HFF-Myc (cell line): ENCODE data around the gene SLC39A7.

Experiments used
- DNase-seq: peaks from one replicate; pipeline ENCODE4 v3.0.0-alpha.2; 2011; ENCODE audit warnings: low read depth; ENCODE audit errors: extremely low read depth
- H3K4me3 ChIP-seq: replicated peaks from 2 replicates; pipeline ENCODE4 v1.5.1; 2011; ENCODE audit warnings: low read depth, mild to moderate bottlenecking, control low read depth, low read length
- CTCF ChIP-seq: IDR thresholded peaks from 2 replicates; pipeline ENCODE4 v1.5.1; 2012; ENCODE audit warnings: mild to moderate bottlenecking, low read depth, low read length, control low read depth; ENCODE audit errors: missing control alignments

SLC39A7 gene

GRCh38 chr6:33211666-33212422, 11.2 kb downstream of the SLC39A7 start:
- no peak overlapping the region for H3K4me3 ChIP-seq
- no peak for DNase-seq
- no peak for TF ChIP-seq CTCF

- peak overlapping the region; percentile 44 for H3K4me3 ChIP-seq
- no peak for TF ChIP-seq CTCF
- DNase-seq: no peak
Measured at GRCh38 chr6:33212857-33213165, 12.1 kb downstream of the SLC39A7 start.

GRCh38 chr6:33213166-33213988, 12.7 kb downstream of the SLC39A7 start:
- peak overlapping the region; percentile 44 for H3K4me3 ChIP-seq
- no peak for DNase-seq
- TF ChIP-seq CTCF: no peak

GRCh38 chr6:33213989-33214335, 13.3 kb downstream of the SLC39A7 start:
- DNase-seq: no peak
- peak overlapping the region; percentile 44; the same call in 1 of the 2 replicates for H3K4me3 ChIP-seq
- TF ChIP-seq CTCF: no peak

- H3K4me3 ChIP-seq: no peak overlapping the region
- TF ChIP-seq CTCF: no peak
- no peak for DNase-seq
Measured at GRCh38 chr6:33215271-33216116, 14.8 kb downstream of the SLC39A7 start.

GRCh38 chr6:33216117-33216649, 15.5 kb downstream of the SLC39A7 start:
- H3K4me3 ChIP-seq: no peak overlapping the region
- DNase-seq: no peak
- no peak for TF ChIP-seq CTCF
